KOPT-K1 (cell line): ENCODE measurements around the gene PLEKHG5.
"Not testable (repeated sequence)": the region's sequence is repeated elsewhere in the genome, so short reads cannot be mapped to it uniquely, and the experiment has no call there.

Source experiments
- H3K27ac ChIP-seq: fragments of 200-600 bp; sonication (generic); 2 replicates; pipeline ENCODE4 v1.5.1; 2016; ENCODE audit warnings: antibody characterized with exemption, mild to moderate bottlenecking, low read depth, low read length; ENCODE audit not compliant: poor library complexity, severe bottlenecking
- H3K36me3 ChIP-seq: fragments of 200-600 bp; sonication (generic); 2 replicates; pipeline ENCODE4 v1.5.1; 2017; ENCODE audit warnings: antibody characterized with exemption, mild to moderate bottlenecking, low read length, moderate library complexity; ENCODE audit not compliant: insufficient read depth
- H3K9me3 ChIP-seq: fragments of 200-600 bp; sonication (generic); 2 replicates; pipeline ENCODE4 v1.5.1; 2017; ENCODE audit warnings: antibody characterized with exemption, low read length, mild to moderate bottlenecking; ENCODE audit not compliant: insufficient read depth, poor library complexity, severe bottlenecking

PLEKHG5 gene

GRCh38 chr1:6429660-6430411 is 61.6 kb downstream of the PLEKHG5 start:
- H3K9me3 ChIP-seq, H3K27ac ChIP-seq, H3K36me3 ChIP-seq: not testable (repeated sequence)

GRCh38 chr1:6428453-6428852 is 63.0 kb downstream of the PLEKHG5 start:
- not testable (repeated sequence) for H3K9me3 ChIP-seq, H3K36me3 ChIP-seq, H3K27ac ChIP-seq

GRCh38 chr1:6427441-6428390 is 63.8 kb downstream of the PLEKHG5 start:
- H3K9me3 ChIP-seq: no peaks in the 10 kb centered on the region
- no peak overlapping the region for H3K27ac ChIP-seq
- H3K36me3 ChIP-seq: no peaks in the 10 kb centered on the region

GRCh38 chr1:6426972-6427350 is 64.5 kb downstream of the PLEKHG5 start:
- H3K9me3 ChIP-seq: no peaks in the 10 kb centered on the region
- H3K36me3 ChIP-seq: no peaks in the 10 kb centered on the region
- H3K27ac ChIP-seq: no peak overlapping the region

GRCh38 chr1:6426277-6426971 is 65.0 kb downstream of the PLEKHG5 start:
- Histone ChIP-seq H3K9me3 (no peaks in the 10 kb centered on the region), H3K36me3 (no peaks in the 10 kb centered on the region), H3K27ac (no peak overlapping the region)

GRCh38 chr1:6425658-6426057 is 65.8 kb downstream of the PLEKHG5 start:
- Histone ChIP-seq H3K36me3 (no peaks in the 10 kb centered on the region), H3K27ac (no peak overlapping the region), H3K9me3 (no peaks in the 10 kb centered on the region)

GRCh38 chr1:6424619-6425593 is 66.6 kb downstream of the PLEKHG5 start, which contains the start of gene ESPN:
ESPN (plus strand) TSS chr1:6424776; CDS start chr1:6424956, 180 bp downstream.
- no peaks in the 10 kb centered on the region for H3K36me3 ChIP-seq
- no peaks in the 10 kb centered on the region for H3K9me3 ChIP-seq
- no peak within 1 kb of the TSS for H3K27ac ChIP-seq

GRCh38 chr1:6424000-6424565 is 67.4 kb downstream of the PLEKHG5 start:
- Histone ChIP-seq H3K9me3 (no peaks in the 10 kb centered on the region), H3K36me3 (no peaks in the 10 kb centered on the region), H3K27ac (no peak overlapping the region)

GRCh38 chr1:6423321-6423999 is 68.0 kb downstream of the PLEKHG5 start:
- Histone ChIP-seq H3K9me3 (no peaks in the 10 kb centered on the region), H3K36me3 (no peaks in the 10 kb centered on the region), H3K27ac (no peak overlapping the region)

- Histone ChIP-seq H3K9me3 (no peaks in the 10 kb centered on the region), H3K27ac (no peak overlapping the region), H3K36me3 (no peaks in the 10 kb centered on the region)
Observed at GRCh38 chr1:6421266-6421665, 70.2 kb downstream of the PLEKHG5 start.

- Histone ChIP-seq H3K36me3 (no peaks in the 10 kb centered on the region), H3K9me3 (no peaks in the 10 kb centered on the region), H3K27ac (no peak overlapping the region)
Observed at GRCh38 chr1:6420454-6421042, 70.9 kb downstream of the PLEKHG5 start.

- no peaks in the 10 kb centered on the region for H3K36me3 ChIP-seq
- H3K27ac ChIP-seq: no peak within 1 kb of the TSS
- no peaks in the 10 kb centered on the region for H3K9me3 ChIP-seq
Observed at GRCh38 chr1:6419804-6420453, 71.5 kb downstream of the PLEKHG5 start, which contains the start of gene HES2. HES2 (minus strand) TSS chr1:6419919; CDS start chr1:6419820, 99 bp downstream.

- Histone ChIP-seq H3K9me3 (no peaks in the 10 kb centered on the region), H3K27ac (no peak overlapping the region), H3K36me3 (no peaks in the 10 kb centered on the region)
Observed at GRCh38 chr1:6419397-6419803, 72.1 kb downstream of the PLEKHG5 start.
